CD4-positive, alpha-beta T cell treated with Interleukin-12 subunit alpha and Interleukin-12 subunit beta, for 1 hour (primary cell): ENCODE data around the gene DNAJC21.
"Not testable (repeated sequence)": the region's sequence is repeated elsewhere in the genome, so short reads cannot be mapped to it uniquely, and the experiment has no call there.

Source experiments
- DNase-seq: peaks from one replicate; pipeline ENCODE4 v3.0.0-alpha.2; 2020

Gene DNAJC21

GRCh38 chr5:34923694-34924461, 5.5 kb upstream of the DNAJC21 start:
- peak; percentile 9 for DNase-seq

DNA sequence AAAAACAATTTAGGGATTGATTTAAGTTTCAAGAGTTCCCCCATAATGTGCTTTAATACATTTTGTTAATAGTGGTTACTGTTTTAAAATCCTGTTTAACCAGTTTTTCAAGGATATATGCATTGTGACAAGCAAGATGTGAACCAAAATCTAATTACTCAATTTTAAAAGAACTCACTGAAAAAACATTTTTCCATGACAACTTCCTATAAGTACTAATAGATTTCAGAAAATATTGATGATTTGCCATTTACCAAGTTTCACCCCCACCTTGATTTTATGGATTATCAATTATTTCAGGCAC, 4.9 kb upstream of the DNAJC21 start:
- no peak for DNase-seq

- no peak for DNase-seq
Observed at GRCh38 chr5:34926318-34926888, 3.0 kb upstream of the DNAJC21 start.

GRCh38 chr5:34927785-34928184, 1.6 kb upstream of the DNAJC21 start:
- DNase-seq: no peak

DNA sequence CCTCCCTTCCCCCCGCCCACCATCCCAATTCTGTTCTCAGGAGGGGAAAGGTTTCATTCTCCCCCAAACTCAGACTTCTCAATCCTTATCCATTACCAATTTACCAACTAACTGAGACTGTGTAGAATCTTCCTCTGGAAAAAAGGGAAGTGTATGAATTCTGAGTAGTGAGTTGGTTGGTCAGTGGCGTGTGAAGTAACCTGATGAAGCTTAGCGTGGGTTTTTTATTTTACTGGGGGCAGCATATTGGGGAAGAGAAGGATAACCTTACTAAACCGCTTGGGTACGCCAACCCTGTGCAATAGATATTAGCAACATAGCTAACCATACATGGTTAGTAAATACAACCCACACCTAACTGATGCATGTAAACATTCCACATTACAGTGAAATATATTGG, 1.1 kb upstream of the DNAJC21 start:
- no peak for DNase-seq

DNA sequence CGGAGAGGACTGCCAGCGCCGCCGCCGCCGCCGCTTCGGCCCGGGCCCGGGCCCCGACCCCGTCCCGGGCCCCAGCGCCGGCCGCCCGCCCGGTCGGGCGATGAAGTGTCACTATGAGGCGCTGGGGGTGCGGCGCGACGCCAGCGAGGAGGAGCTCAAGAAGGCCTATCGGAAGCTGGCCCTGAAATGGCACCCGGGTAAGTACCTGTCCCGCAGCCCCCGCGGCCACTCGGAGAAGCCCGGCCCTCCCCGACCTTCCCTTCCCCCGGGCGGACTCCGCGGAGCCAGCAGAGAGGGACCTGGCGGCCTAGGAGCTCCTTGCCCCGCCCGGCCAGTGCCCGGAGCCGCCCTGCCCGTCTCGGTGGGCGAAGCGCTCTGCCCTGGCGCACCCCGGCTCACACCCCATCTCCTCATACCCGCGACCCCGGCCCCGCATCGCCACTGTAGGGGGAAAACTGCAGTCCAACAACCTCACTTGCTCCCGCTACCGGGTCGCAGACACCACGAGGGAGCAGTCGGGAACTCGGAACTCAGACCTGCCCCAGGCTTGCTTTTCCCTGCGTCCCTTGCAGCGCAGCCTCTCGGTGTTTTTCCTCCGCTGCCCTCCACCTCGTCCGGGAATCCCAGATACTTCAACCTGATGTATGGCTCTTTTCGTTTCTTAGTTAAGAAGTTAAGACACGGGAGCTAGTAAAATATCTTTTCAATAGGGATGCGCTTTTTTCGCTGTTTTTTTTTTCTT, 532 bp downstream of the DNAJC21 start:
- peak; percentile 86 for DNase-seq

DNA sequence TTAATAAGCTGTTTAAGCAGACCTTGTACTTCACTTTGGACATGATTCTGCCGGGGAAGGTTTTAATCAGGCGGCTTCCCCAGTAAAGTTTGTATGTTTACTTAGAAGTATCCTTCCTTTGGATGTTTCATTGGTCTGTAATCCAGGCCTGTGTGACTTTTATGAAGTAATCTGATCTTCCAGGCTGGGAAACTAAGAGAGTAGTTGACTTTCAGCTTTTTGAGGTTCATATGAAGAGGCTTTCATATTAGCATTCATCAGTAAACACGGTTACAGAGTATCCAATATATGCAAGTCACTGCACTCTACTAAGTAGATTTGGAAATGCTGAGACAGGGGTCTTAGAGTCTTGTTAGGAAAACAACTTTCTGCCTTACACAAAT, 1.1 kb downstream of the DNAJC21 start:
- DNase-seq: no peak

DNA sequence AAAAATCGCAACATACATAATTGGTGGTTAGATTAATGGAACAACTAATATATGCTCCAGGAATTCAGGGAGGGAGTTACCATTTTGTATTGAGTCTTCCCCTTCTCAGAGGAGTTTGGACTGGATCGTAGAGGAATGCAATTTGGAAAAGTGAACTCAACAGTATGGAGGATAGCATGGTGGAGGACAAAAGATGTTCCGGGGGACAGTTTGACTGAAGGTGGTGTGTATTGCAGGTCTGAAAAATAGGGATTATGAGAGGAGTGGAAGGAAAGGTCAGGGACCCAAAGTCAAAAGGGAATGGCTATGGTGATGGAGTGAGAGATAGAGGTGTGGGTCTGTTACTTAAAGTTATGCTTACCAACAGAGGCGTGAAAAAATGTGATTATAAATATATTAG, 1.5 kb downstream of the DNAJC21 start:
- DNase-seq: no peak

- no peak for DNase-seq
Observed at GRCh38 chr5:34932947-34933346, 3.6 kb downstream of the DNAJC21 start.

DNA sequence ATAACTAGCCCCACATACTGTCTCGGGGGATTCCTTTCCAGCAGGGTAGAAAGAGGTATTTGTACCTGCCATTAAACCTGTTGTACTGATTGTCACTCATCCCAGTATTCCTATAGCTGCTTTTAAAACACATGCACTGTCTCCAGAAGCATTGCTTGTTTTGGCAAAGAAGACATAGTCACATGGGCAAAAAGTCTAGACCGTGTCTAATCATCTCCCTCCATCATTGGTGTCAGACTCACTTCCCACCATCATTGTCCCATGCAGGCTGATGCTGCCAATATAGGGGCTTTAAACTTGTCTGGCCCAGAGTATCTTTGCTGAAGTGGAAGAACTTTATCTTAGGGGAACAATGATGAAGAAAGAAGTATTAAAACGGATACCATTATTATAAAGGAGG, 12.6 kb downstream of the DNAJC21 start:
- DNase-seq: no peak

- no peak for DNase-seq
Observed at GRCh38 chr5:34944044-34944443, 14.7 kb downstream of the DNAJC21 start.

DNA sequence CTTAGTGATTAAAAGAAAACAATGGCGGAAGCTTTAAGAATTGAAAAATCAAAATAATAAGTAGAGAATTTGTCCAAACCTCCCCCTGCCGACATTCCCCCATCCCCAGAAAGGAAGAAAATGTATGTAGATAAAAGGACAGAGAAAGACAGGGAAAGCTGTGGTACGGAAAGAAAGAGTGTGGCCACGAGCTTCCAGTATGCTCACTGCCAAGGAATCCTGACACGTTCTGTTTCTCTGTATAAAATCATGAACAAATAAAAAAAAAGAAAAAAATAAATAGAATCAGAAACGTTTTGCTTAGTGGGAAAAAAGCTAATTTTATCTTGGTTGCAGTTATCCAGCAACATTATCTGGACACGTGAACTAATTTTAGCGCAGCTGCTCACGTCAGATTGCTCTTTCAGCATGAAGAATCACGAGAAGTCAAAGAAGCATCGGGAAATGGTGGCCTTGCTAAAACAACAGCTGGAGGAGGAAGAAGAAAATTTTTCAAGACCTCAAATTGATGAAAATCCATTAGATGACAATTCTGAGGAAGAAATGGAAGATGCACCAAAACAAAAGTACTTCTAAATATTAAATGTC, 15.2 kb downstream of the DNAJC21 start:
- DNase-seq: no peak

DNA sequence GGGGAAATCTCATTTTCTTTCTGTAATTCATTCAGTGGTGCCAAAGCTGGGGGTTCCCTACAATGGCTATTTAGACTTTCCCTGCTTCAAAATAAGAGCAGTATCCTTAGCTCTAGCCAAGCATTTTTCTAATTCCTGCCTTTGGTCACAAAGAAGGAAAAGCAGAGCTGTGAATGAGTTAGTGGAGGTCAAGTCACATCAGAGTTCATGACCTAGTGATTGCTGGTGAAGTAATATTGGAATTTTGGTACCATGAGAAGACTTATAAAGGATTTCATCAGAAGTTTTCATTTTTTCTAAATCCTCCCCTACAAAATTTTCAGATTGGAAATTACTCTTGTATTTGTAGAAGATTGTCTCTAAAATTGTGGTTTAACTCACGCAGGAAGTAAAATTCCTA, 28.0 kb downstream of the DNAJC21 start:
- DNase-seq: no peak

DNA sequence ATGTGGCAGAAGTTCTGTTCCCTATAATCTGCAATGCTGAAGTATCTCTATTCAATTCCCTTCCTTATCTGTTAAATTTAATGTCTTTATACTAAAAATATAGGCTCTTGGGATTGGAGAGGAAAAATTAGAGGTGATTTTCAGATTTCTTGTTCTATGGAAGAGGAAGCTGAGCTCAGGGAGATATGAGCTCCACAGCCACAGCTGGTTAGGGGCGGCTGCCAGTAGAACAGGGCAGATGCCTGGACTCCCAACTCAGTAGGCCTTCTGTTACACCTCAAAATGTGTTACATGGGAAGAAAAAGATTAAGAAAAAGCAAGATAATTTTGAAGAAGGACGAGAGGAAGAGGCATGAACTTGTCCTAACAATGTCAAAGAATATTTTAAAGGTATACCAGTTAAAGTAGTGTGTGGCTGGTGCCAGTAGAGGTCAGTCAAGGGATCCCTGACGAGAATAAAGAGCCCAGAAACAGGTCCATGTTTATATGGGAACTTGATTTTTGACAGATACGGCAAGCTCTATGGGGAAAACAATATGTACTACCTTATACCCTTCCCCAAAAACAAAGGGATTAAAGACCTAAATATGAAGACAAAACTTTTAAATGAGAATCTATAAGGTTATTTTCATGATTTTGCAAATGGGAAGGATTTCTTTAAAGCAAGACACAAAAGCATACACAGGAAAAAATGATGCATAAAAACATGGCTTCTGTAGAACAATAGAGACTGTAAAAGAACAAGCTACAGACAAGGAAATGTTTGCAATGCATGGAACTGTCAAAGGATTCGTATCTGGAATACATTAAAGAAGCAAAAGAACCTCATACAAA, 28.7 kb downstream of the DNAJC21 start:
- DNase-seq: peak; percentile 6

- no peak for DNase-seq
Observed at GRCh38 chr5:34959323-34959722, 30.0 kb downstream of the DNAJC21 start.

DNA sequence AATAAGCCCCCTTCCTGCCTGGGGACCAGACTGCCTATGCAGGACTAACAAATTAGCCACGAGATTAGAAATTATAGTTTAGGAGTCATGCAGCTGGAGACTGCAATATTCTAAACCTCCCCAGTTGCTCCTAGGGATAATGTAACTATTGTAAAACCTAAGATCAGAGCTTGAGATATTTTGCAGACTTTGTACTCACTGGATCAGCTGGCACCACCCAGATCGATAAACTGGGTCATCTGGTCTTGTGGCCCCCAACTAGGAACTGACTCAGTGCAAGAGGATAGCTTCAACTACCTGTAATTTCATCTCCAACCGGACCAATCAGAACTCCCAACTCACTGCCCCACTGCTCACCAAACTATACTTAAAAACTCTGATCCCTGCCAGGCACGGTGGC, 38.2 kb downstream of the DNAJC21 start:
- no peak for DNase-seq

DNA sequence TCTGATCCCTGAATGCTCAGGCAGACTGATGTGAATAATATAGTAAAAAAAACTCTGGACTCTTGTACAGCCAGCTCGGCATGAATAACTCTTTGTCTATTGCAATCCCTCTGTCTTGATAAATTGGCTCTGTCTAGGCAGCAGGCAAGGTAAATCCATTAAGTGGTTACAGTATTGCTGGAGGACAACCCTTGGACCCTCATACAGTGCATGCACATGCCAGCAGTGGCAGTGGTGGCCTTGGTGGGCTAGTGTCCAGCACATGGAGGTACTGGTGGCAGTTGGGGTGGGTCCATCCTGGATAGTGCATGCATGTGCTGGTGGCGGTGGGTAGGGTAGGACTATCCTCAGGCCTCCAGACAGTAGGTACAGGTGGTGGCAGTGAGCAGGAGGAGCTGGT, 38.9 kb downstream of the DNAJC21 start:
- DNase-seq: no peak

DNA sequence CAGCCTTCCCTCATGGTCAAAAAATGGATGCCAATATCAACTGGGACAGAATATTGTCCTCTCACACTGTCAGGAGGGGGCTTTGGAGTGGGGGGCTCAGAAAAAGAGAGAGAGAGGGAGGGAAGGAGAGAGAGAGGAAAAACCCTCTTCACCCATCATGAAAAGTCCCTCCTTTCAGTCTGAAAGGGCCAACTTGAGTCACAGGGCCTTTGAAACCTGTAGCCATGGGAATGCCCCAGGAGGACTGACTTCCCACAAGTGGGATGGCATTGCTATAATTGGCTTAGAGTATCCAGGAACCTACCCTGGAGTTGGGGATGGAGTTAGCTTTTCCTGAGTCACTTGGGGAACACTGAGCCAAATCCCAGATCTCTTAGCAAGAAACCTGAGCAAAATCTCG, 41.2 kb downstream of the DNAJC21 start:
- no peak for DNase-seq

GRCh38 chr5:34971655-34972054, 42.3 kb downstream of the DNAJC21 start:
- not testable (repeated sequence) for DNase-seq

DNA sequence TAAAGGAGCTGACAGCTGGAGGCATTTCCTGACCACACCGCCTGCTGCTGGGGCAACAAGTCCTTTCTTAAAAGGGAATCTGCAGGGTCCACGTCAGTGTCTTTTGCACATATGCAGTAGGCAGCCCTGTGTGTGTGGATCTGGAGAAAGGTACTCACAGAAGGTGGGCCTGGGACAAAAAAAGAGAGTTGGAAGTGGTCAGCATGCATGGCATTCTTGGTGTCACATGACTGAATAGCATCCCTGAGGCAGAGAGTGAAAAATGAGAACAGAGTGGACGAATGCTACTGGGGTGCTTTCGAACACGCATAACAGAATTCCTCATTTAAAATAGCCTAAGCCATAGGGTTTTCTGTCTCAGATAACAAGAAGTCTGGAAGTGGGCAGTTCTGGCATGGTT, 47.0 kb downstream of the DNAJC21 start:
- no peak for DNase-seq

- no peak for DNase-seq
Observed at GRCh38 chr5:34977934-34978613, 48.7 kb downstream of the DNAJC21 start.

GRCh38 chr5:34978681-34979080, 49.3 kb downstream of the DNAJC21 start:
- DNase-seq: no peak

DNA sequence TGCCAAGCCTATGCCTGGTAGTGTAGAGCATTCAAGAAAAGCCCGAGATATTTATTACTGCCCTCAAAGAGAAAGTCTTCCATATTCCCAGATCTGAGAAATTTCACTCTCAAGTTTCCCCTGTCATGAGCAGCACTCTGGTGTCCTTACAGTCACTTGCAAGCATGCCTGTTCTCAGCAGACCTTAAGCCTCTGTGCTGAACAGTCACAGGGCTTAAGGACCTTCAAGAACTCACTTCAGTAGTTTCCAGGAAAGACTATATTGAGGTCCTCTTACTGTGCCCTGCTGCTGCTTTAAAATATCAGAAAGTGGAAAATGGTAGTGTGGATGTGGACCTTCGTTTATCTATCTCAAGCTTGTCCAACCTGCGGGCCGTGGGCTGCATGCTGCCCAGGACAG, 53.5 kb downstream of the DNAJC21 start:
- DNase-seq: no peak
